ENCODE results near the gene ZDHHC14. TPM values are rescaled to one million over a fixed set of nuclear protein-coding genes. Genes with fewer than 3 reads are reported as not detected.

ZDHHC14 gene
- total and polyA plus RNA-seq, 7 donors, result 2.4 to 12.6 (median 9.6) TPM

- H3K27ac ChIP-seq, result no peak overlapping the region
- TF ChIP-seq POLR2A (IDR thresholded peaks at IDR 0.05) (no peak), POLR2AphosphoS5 (IDR thresholded peaks at IDR 0.05) (no peak), CTCF (IDR thresholded peaks at IDR 0.05) (no peak)
- H3K4me1 ChIP-seq, result no peaks in the 10 kb centered on the region
- H3K4me3 ChIP-seq, result no peak overlapping the region
- intact Hi-C loops (cut with DNase I), result no loop called here
- 79 to 86% methylated on average over 5 of the region's 5 CpGs for WGBS, 2 donors
- H3K27me3 ChIP-seq, result no peaks in the 10 kb centered on the region
- H3K36me3 ChIP-seq, result no peaks in the 10 kb centered on the region
- no peaks in the 10 kb centered on the region for H3K9me3 ChIP-seq
- no peak for DNase-seq
Observed at GRCh38 chr6:157512382-157512682, 131.3 kb downstream of the ZDHHC14 start.

GRCh38 chr6:157513004-157513603, 132.1 kb downstream of the ZDHHC14 start:
- intact Hi-C loops (cut with DNase I), result no loop called here
- Histone ChIP-seq H3K27ac (no peak overlapping the region), H3K4me1 (no peaks in the 10 kb centered on the region), H3K36me3 (no peaks in the 10 kb centered on the region), H3K27me3 (no peaks in the 10 kb centered on the region), H3K4me3 (no peak overlapping the region), H3K9me3 (no peaks in the 10 kb centered on the region)
- TF ChIP-seq EP300 (IDR thresholded peaks at IDR 0.05), result no peak
- no peak for TF ChIP-seq POLR2A (IDR thresholded peaks at IDR 0.05)
- no peak for TF ChIP-seq CTCF (IDR thresholded peaks at IDR 0.05)
- TF ChIP-seq POLR2AphosphoS5 (IDR thresholded peaks at IDR 0.05), result no peak
- WGBS, 2 donors, result 25 to 68% methylated on average over 9 of the region's 9 CpGs
- no peak for DNase-seq

- Histone ChIP-seq H3K27me3 (no peaks in the 10 kb centered on the region), H3K4me3 (no peak overlapping the region), H3K4me1 (no peaks in the 10 kb centered on the region), H3K36me3 (no peaks in the 10 kb centered on the region), H3K27ac (no peak overlapping the region), H3K9me3 (no peaks in the 10 kb centered on the region)
- DNase-seq, result no peak
- 88 to 93% methylated on average over 13 of the region's 13 CpGs for WGBS, 2 donors
- intact Hi-C loops (cut with DNase I), result no loop called here
- TF ChIP-seq CTCF (IDR thresholded peaks at IDR 0.05), result no peak
- TF ChIP-seq POLR2AphosphoS5 (IDR thresholded peaks at IDR 0.05), result no peak
- no peak for TF ChIP-seq POLR2A (IDR thresholded peaks at IDR 0.05)
- no peak for TF ChIP-seq EP300 (IDR thresholded peaks at IDR 0.05)
Observed at GRCh38 chr6:157513619-157514485, 132.9 kb downstream of the ZDHHC14 start.

DNA sequence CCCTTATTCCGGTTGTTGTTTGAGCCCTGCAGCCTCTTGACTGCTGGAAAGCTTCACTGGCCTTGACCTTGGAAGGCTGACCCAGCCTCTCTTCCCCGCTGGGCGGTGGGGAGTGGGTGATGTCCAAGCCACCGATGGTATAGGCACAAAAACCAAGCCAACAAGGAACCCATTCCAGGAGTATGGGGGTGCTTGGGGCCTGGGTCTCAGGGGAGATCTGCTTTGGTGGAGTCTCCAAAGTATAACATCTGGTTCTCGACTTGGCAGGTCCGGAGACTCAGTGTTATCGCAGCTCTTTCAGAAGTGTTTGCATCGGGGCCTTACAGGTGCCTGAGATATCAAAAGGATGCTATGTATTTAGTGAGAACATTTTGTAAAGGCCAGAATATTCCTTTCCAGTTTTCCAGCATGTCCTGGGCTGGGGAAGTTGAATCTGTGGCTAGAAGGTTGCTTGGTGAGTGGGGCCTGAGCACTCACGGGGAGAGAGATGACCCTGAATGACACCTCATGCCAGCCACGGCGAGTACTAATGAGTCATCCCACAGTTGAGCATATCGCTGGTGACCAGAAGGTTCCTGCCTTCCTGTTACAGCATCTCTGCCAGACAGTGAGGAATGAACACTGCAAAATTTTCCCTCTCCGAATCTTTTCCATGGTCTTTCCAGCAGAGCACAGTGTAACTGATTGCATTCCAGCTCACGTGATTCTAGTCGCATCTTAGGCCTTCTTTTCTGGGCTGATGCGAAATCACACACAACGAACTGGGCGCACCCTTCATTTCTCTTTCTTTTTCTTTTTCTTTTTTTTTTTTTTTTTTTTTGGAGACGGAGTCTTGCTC, 133.9 kb downstream of the ZDHHC14 start:
- Histone ChIP-seq H3K4me1 (no peaks in the 10 kb centered on the region), H3K27me3 (no peaks in the 10 kb centered on the region), H3K9me3 (no peaks in the 10 kb centered on the region), H3K4me3 (no peak overlapping the region), H3K36me3 (no peaks in the 10 kb centered on the region), H3K27ac (no peak overlapping the region)
- WGBS, 2 donors, result 87 to 93% methylated on average over 19 of the region's 19 CpGs
- intact Hi-C loops (cut with DNase I), result no loop called here
- no peak for DNase-seq
- TF ChIP-seq POLR2A (IDR thresholded peaks at IDR 0.05) (no peak), EP300 (IDR thresholded peaks at IDR 0.05) (no peak), POLR2AphosphoS5 (IDR thresholded peaks at IDR 0.05) (no peak), CTCF (IDR thresholded peaks at IDR 0.05) (no peak)
